GM21723 (cell line): ENCODE data around the gene ADGRL3.

Experiments
- ATAC-seq: cut with Tn5 transposase; IDR thresholded peaks from one replicate; pipeline ENCODE4 v1.9.1; 2021; ENCODE audit warnings: mild to moderate bottlenecking, moderate library complexity; ENCODE audit not compliant: unreplicated experiment

ADGRL3 gene

DNA sequence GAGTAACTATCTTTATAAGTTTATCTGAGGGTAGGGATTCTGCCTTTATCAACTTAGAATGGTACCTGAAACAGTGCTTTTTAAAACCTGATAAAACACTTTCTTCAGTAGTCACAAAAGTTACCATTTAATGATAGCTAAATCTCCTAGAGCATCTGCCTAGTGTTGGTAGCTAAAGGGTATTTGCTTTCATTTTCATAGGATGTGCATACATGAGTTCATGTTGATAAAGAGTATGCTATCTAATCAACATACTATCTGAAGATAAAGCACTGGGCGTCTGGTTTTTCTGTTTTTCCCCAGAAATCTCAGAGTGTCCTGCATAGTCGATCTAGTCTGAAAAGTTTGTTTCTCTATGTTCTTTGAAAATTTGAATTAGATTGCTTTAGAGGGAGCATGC is 75.1 kb downstream of the ADGRL3 start:
- ATAC-seq, result no peak

DNA sequence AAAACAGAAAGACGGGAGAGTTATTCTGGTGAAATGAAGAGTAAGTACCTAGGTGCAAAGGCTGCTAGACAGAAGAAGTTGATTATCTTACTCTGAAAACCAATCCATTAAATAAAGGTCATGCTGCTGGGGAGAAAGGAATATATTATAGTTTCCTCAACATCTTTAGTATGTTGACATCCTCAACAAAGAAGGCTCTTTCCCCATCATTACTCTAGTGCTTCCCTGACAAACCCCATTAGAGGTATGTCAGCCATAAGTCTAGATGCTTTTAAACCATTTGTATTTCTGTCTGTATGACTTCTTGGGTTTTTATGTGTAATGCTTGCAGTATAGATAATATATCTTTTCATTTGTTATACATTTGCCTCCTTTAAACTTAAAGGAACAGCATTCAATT is 75.9 kb downstream of the ADGRL3 start:
- no peak for ATAC-seq

DNA sequence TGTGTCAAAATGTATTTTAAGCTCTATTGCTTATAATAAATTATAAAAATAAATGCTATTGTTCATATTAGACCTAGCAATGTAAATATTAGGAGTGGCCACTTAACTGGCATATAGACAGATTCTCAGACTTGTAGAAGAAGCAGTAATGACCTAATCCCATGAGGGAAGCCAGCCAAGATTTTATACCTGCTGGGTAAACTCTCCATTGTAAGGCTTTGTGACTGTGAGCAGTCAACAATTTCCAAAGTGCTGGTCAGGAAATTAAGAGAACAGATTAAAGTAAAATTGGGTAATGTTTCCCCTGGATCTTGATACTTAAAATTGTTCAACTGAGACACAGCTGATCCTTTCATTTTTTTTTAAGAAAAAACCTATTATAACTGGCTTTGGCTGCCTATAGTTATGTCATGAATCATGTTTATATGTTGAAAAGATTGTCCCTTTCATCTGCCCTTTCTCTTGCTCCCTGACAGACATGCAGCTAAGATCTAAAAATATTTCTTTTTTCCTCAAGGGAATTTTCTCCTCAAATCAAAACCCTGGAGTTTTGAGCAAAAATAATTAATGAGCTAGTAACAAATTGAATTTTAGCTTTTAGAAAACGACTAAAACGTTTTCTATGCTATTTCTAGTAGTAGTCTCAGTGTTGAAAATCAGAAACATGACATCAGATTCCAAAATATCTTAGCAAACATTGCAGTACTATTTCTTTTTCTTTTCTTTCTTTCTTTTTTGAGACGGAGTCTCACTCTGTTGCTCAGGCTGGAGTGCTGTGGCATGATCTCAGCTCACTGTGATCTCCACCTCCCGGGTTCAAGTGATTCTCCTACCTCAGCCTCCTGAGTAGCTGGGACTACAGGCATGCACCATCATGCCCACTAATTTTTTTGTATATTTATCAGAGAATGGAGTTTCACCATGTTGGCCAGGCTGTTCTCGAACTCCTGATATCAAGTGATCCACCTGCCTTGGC is 77.9 kb downstream of the ADGRL3 start:
- ATAC-seq, result no peak

GRCh38 chr4:61292322-61292721 is 92.2 kb downstream of the ADGRL3 start:
- ATAC-seq, result no peak

DNA sequence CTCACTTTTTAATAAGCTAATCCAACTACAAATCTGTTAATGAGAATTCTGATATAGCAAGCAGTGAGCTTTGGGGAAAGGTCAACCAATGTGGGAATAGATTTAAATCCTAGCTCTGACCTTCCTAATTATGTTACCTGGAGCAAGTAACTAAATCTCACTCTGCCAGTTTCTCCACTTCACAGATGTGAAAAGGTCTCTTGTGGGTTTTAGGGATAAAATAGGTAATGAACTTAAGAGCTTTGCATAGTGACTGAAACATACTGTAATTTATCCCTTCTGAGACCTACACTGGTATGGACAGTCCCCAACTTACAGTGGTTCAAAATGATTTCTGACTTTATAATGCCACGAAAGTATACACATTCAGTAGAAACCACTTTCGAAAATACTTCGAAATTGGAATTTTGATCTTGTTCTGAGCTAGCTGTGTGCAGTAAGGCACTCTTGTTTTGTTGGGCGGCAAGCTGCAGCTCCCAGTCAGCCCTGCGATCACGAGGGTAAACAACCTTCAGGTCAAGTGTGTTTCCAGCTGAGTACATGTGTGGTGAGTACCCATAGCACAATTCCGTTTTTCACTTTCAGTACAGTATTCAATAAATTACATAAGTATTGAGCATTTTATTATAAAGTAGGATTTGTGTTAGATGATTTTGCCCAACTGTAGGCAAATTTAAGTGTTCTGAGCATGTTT is 93.7 kb downstream of the ADGRL3 start:
- ATAC-seq, result no peak

- no peak for ATAC-seq
These were observed 94.8 kb downstream of the ADGRL3 start for GRCh38 chr4:61294936-61295335.

- ATAC-seq, result no peak
These were observed 96.0 kb downstream of the ADGRL3 start for GRCh38 chr4:61296144-61296543.

DNA sequence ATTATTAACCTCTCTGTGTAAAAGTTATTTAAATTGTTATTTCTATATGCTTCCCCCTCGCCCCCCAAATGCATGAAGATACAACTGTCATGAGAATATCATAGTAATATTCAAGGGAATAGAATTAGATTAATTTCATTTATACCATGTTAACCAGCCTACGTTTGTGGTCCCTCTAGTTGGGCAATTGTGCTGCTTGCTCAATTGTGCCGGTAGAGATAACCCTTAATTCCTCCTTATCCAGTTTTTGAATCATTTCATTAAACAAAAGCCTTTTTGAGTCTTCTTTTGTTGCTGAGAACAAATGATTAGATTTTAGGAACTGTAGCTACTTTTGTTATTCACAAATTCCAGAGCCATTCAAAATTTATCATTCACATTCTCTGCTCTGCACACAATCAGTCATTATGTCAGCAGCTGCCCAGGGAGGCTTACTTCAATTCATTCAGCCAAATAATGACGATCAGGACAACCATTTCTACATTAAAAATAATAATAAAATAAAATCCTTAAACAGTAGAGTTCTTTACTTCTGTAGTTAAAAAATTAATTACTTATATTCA is 98.1 kb downstream of the ADGRL3 start:
- no peak for ATAC-seq

DNA sequence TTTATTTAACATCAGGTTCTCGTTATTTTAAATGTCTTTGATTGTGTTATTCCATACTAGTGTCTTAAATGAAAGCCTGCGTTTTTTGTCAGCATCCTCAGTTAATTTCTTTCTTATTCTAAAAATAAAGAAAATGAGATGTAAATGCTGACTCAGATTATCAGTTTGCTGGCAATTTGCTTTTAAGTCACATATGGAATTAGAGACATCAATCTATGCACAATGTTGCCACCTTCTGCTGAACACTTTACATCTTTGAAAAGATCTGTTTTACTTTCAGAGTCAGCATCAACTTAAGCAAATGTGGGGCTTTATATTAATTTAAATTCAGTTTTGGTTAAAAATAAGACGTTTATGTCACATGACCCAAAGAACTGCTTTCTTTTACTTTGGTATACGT is 99.2 kb downstream of the ADGRL3 start:
- ATAC-seq, result no peak

GRCh38 chr4:61300266-61300844 is 100.2 kb downstream of the ADGRL3 start:
- ATAC-seq, result no peak

DNA sequence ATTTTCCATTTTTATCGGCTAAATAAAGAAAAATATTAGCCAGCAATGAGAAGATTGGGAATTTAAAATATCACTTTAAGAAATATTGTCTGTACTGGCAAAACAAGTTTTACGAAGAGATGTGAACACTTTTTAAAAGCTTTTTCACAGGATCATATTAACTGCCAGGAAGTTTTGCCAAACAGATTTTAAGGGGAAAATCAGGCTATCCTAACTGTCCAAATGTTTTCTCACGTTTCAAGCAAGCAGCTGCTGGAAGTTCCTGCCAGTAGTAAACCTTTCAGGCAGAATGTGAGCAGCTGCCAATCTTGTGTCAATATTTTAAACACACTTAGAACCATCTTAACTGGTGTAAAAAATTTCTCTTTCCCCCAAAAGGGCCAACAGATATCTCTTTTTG is 101.1 kb downstream of the ADGRL3 start:
- no peak for ATAC-seq

GRCh38 chr4:61308033-61308432 is 107.9 kb downstream of the ADGRL3 start:
- ATAC-seq, result no peak

DNA sequence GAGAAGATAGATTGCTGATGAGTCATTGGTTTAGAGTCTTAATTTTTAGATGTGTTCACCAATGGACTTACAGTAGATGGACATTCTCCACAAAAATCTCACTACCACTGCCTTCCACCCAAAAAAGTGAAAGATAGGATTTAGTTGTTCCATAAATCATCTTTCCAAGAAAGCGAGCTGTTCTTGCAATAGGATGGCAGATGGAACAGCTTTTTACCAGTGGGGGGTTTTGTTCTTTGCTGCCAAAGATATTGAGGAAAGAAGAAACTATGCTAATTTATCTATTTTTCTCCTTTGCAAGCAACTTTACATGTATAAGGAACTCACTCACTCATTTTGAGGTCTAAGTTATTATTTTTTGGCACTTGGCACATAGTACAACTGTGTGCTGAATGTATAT is 109.5 kb downstream of the ADGRL3 start:
- ATAC-seq, result no peak

- ATAC-seq, result no peak
These were observed 112.4 kb downstream of the ADGRL3 start for GRCh38 chr4:61312526-61312925.

GRCh38 chr4:61318431-61318830 is 118.3 kb downstream of the ADGRL3 start:
- no peak for ATAC-seq

GRCh38 chr4:61319156-61319555 is 119.0 kb downstream of the ADGRL3 start:
- no peak for ATAC-seq

DNA sequence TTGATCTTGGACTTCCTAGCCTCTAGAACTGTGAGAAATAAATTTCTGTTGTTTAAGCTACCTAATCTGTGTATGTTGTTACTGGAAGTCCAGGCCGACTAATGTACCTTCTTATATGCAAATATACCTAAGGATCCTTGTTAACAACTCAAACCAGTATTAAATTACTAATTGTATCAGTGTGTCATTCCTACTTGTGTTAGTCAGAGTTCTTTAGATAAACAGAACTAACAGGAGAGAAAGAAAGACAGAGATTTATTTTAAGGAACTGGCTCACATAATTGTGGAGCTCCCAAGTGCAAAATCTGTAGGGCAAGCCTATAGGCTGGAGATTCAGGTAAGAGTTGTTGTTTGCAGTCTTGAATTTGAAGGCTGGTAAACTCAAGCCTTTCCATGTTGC is 120.0 kb downstream of the ADGRL3 start:
- no peak for ATAC-seq

DNA sequence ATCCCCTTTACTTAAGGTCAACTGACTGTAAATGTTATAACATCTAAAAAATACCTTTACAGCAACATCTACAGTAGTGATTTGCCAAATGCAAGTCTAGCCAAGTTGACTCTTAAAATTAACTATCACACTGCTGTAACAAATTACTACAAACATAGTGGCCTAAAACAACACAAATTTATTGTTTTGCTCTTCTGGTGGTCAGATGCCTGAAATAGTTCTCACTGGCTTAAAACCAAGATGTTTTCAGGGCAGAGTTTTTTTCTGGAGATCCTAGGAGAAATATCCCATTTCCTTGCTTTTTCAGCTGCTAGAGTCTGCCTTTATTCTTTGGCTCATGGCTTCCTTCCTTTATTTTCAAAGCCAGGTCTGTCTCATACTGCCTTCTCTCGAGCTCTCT is 120.5 kb downstream of the ADGRL3 start:
- no peak for ATAC-seq

DNA sequence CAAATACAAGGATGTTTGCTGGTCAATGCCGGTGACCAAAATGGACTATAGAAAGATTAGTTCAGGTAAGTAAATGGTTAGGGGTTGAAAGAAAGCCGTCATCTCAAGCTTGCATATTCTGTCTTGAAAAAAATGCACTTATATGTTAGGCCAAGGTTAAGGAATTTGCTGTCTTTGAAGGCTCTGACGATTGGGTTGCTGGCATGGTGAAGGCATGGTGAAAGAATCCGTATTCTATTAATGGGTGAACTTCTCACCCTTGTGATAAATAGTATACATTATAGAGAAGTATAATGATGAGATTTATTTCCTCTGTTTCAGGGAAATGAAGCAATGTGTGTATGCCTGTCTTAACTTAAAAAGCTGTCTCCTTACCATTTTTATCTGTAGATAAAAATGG is 132.6 kb downstream of the ADGRL3 start:
- ATAC-seq, result no peak

- no peak for ATAC-seq
These were observed 133.4 kb downstream of the ADGRL3 start for GRCh38 chr4:61333490-61333889.

GRCh38 chr4:61335241-61335763 is 135.2 kb downstream of the ADGRL3 start:
- ATAC-seq, result no peak
